Astrocyte of the cerebellum (primary cell): ENCODE measurements around the gene SLC35D3.
"Not testable (repeated sequence)": the region's sequence is repeated elsewhere in the genome, so short reads cannot be mapped to it uniquely, and the experiment has no call there.

ENCODE experiments used
- DNase-seq: peaks from one replicate; pipeline ENCODE4 v3.0.0-alpha.2; 2011; ENCODE audit warnings: low read depth
- H3K4me3 ChIP-seq: 2 replicates; pipeline ENCODE4 v1.5.1; 2011; ENCODE audit warnings: mild to moderate bottlenecking, low read depth, low read length, moderate library complexity
- CTCF ChIP-seq: IDR thresholded peaks from 2 replicates; pipeline ENCODE4 v1.5.1; 2012; ENCODE audit warnings: low read length, low read depth, moderate library complexity, mild to moderate bottlenecking; ENCODE audit errors: missing control alignments
- in situ Hi-C: cut with HindIII; loops from 2 replicates; pipeline ENCODE4 v1.10.0; 2017; ENCODE audit warnings: low sequenced_read_pairs

Gene SLC35D3

GRCh38 chr6:136969930-136970329, 47.8 kb downstream of the SLC35D3 start:
- in situ Hi-C loops: no loop called here

GRCh38 chr6:136971609-136972008, 49.5 kb downstream of the SLC35D3 start:
- H3K4me3 ChIP-seq: no peak overlapping the region
- no peak for DNase-seq
- in situ Hi-C loops: no loop called here
- no peak for TF ChIP-seq CTCF

More at GRCh38 chr6:136969930-136970329, 47.8 kb downstream of the SLC35D3 start:
- no peak overlapping the region for H3K4me3 ChIP-seq
- no peak for TF ChIP-seq CTCF
- no peak for DNase-seq

- DNase-seq, in situ Hi-C loops, H3K4me3 ChIP-seq: not testable (repeated sequence)
Measured at GRCh38 chr6:136973781-136974180, 51.7 kb downstream of the SLC35D3 start.
